NB4 (cell line): Measurements from ENCODE around the gene DNAJA4.

Source experiments
- DNase-seq: peaks from one replicate; pipeline ENCODE4 v3.0.0; 2010; ENCODE audit warnings: low read depth
- H3K4me3 ChIP-seq: one replicate; pipeline ENCODE4 v1.5.1; 2011; ENCODE audit warnings: mild to moderate bottlenecking, low read depth, low read length, moderate library complexity
- MYC ChIP-seq: IDR thresholded peaks from 2 replicates; pipeline ENCODE4 v1.6.1; 2011; ENCODE audit warnings: low read depth, low read length
- POLR2A ChIP-seq: IDR thresholded peaks from 2 replicates; pipeline ENCODE4 v1.6.1; 2011; ENCODE audit warnings: mild to moderate bottlenecking; ENCODE audit not compliant: insufficient read length; ENCODE audit errors: extremely low read depth
- TF ChIP-seq, protein P1 (sequence below): IDR thresholded peaks from one replicate; pipeline ENCODE4 v1.5.1; 2012; ENCODE audit warnings: low read depth, low read length
- TF ChIP-seq, protein P2 (sequence below): IDR thresholded peaks from 2 replicates; pipeline ENCODE4 v1.6.1; 2011; ENCODE audit warnings: low read depth, low read length

The DNAJA4 gene

DNA sequence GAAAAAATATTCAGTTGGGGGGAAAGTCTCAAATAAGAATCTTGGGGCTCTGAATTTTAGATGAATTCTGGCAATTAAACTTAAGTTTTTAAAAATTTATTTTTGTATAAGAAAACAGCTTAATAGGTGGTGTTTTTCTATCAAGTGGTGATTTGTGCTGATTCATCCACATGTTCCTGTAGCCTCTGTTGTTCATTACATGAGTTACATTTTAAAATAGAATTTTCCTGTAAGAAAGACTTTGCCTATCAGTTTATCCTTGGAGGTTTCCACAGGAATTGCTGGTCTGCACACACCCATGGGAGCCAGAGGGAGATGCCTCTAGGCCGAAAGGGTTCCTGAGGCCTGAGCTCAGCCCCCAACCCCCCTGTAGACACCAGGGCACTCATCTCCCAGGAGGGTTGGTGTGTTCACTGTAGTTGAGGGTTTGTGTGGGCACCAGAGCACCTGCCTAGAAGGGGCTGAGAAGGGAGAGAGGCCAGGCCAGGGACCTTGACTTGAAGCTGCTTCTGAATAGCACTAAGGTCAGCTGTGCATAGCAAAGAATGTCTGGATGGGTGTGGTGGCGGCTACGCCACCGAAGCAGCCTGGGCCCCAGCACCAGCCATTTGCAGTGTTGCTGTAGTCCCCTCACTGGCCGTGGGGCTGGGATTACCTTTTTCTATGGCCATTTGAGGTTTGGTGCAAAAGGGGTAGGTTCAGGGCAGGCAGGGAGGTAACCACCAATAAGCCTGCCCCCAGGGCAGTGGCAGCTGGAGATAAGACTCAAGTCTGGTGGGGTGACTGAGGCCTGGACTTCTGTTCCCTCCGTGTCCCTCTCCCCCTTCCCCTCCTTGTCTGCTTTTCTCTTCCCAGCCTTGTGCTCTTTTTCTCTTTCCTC lies 11.9 kb downstream of the DNAJA4 start:
- TF ChIP-seq, protein P1, sequence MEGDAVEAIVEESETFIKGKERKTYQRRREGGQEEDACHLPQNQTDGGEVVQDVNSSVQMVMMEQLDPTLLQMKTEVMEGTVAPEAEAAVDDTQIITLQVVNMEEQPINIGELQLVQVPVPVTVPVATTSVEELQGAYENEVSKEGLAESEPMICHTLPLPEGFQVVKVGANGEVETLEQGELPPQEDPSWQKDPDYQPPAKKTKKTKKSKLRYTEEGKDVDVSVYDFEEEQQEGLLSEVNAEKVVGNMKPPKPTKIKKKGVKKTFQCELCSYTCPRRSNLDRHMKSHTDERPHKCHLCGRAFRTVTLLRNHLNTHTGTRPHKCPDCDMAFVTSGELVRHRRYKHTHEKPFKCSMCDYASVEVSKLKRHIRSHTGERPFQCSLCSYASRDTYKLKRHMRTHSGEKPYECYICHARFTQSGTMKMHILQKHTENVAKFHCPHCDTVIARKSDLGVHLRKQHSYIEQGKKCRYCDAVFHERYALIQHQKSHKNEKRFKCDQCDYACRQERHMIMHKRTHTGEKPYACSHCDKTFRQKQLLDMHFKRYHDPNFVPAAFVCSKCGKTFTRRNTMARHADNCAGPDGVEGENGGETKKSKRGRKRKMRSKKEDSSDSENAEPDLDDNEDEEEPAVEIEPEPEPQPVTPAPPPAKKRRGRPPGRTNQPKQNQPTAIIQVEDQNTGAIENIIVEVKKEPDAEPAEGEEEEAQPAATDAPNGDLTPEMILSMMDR, result no peak
- TF ChIP-seq MYC (no peak), POLR2A (no peak)
- TF ChIP-seq, protein P2, sequence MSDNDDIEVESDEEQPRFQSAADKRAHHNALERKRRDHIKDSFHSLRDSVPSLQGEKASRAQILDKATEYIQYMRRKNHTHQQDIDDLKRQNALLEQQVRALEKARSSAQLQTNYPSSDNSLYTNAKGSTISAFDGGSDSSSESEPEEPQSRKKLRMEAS, result no peak
- no peak overlapping the region for H3K4me3 ChIP-seq
- no peak for DNase-seq

DNA sequence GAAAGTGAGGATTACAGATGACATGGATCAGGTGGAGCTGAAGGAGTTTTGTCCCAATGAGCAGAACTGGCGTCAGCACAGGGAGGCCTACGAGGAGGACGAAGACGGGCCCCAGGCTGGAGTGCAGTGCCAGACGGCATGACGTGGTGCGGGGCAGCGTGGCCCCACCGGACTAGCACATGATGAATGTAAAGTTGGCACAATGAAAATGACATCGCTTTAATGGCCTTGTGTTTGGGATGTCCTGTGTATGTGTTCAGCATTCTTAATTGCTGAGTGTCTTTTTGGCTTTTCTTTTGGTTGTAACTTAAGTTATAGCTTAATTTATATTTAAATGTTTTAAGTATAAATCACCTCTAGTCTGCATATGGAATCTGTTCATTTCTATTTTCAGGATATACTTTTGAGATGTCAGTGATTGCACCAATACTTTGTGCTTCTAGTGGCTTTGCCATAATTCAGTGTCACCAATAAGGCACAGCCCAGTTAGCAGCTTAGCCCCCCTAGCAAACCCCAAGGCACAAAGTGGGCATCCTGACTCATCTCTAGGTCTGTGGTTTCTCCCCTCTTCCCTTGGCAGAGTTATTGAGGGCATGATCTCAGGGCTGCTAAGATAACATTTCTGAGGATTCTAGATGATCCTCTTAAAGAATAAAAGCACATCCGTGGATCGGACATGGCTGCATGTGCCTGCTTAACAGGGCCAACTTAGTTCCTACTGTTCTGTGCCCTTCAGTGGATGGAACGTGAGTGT lies 16.1 kb downstream of the DNAJA4 start:
- TF ChIP-seq POLR2A (no peak), MYC (no peak)
- TF ChIP-seq, protein P2, result no peak
- TF ChIP-seq, protein P1, result no peak
- H3K4me3 ChIP-seq, result no peak overlapping the region
- DNase-seq, result no peak

DNA sequence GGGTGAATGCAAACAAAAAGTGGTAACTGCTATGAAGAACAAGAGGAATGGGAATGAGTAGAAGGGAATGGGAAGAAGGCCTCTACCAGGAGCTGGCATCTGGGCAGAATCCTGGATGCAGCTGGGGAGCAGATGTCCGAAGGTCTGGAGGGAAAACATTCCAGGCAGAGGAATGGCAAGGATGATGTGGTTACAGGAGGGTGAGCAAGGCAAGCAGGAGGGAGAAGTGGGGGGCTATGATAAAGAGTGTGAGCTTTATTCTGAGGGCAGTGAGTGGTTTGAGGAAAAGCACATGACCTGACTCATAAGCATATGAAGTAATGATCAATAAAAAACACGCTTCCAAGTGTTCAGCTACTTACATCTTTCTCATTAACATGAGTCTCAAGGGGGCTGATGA lies 18.0 kb downstream of the DNAJA4 start:
- DNase-seq, result no peak

DNA sequence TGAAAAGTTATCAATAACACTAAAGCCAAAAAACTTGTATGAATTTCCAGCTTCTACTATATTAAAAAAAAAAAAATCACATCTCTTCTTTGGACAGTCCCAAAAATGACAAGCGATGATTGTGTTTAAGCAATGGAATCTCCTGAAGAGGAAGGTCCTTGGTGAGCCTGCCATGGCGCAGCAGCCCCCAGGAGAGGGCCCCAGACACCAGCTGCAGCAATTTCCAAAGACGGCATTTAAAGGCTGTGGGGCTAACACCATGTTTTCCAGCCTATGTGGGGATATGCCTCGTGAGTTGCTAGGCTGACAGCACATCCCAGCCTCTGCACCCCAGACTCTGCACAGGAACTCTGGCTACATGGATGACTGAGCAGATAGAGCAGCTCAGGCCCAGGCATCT lies 20.4 kb downstream of the DNAJA4 start:
- no peak for TF ChIP-seq POLR2A
- TF ChIP-seq, protein P1, result peak; percentile 33
- H3K4me3 ChIP-seq, result no peak overlapping the region
- peak; percentile 42 for DNase-seq

More for the DNA sequence above, 18.0 kb downstream of the DNAJA4 start:
- no peak for TF ChIP-seq POLR2A
- TF ChIP-seq, protein P1, result no peak
- TF ChIP-seq, protein P2, result no peak
- TF ChIP-seq MYC, result no peak
- no peak overlapping the region for H3K4me3 ChIP-seq

DNA sequence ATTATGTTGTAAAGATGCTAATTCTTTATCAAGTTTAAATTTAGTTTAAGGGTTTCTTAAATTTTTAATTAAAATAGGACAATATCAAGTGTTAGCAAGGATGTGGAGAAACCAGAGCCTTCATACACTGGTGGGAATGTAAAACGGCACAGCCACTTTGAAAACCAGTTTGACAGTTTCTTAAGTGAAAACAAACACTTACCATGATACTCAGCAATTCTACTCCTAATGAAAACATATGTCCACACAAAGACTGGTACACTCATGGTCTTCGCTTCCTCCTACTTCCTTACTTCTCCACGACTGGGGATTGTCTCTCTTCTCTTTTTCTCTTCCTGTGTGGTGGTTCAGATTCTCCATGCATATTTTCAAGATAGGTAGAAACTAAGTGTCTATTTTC lies 25.9 kb downstream of the DNAJA4 start:
- TF ChIP-seq, protein P1, result no peak
- TF ChIP-seq, protein P2, result no peak
- TF ChIP-seq POLR2A (no peak), MYC (no peak)
- no peak overlapping the region for H3K4me3 ChIP-seq
- no peak for DNase-seq

DNA sequence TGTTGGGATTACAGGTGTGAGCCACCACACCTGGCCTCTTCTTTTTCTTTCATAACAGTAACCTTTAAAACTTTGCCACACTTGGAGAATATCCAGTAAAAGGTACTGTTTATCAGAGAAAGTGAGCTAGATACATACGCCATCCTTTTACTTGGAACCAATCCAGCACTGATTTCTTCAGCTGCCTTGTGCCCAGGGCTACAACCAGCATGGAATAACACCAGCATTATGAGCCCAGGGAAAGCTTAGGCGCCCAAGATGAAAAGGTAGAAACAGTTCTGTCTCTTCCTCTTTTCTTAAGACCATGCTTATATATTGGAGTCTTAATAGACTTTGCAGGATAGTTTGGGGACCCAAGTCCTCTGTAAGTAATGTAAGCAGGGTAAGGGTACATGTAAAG lies 26.7 kb downstream of the DNAJA4 start:
- no peak for TF ChIP-seq MYC
- TF ChIP-seq POLR2A, result no peak
- TF ChIP-seq, protein P1, result no peak
- TF ChIP-seq, protein P2, result no peak
- no peak overlapping the region for H3K4me3 ChIP-seq
- DNase-seq, result no peak
